Astrocyte (in vitro differentiated cells and primary cell): Measurements from ENCODE around the gene SMARCB1. TPM values are rescaled to one million over a fixed set of nuclear protein-coding genes. Genes with fewer than 3 reads are reported as not detected.
A peak's percentile ranks its signal among the peaks of the same experiment; 100 is the strongest.

ENCODE experiments used
- DNase-seq: peaks from one replicate; pipeline ENCODE4 v3.0.0-alpha.2; 2010; ENCODE audit warnings: low read depth
- FAIRE-seq: peaks from 2 replicates; lab custom pipeline; 2011; peaks lifted over from hg19 to GRCh38; lab: Jason Lieb, UNC
- H2AFZ ChIP-seq: 2 replicates; pipeline ENCODE4 v1.6.0; 2012; ENCODE audit warnings: low read depth, low read length, inconsistent platforms
- H3K27ac ChIP-seq: 2 replicates; pipeline ENCODE4 v1.5.1; 2011; ENCODE audit warnings: low read depth, low read length, inconsistent platforms
- H3K27me3 ChIP-seq: 2 replicates; pipeline ENCODE4 v1.6.0; 2011; ENCODE audit warnings: low read length, inconsistent platforms; ENCODE audit not compliant: insufficient read depth
- H3K36me3 ChIP-seq: 2 replicates; pipeline ENCODE4 v1.5.1; 2011; ENCODE audit warnings: low read length, inconsistent platforms; ENCODE audit not compliant: insufficient read depth
- H3K4me1 ChIP-seq: 2 replicates; pipeline ENCODE4 v1.5.1; 2011; ENCODE audit warnings: low read length, inconsistent platforms; ENCODE audit not compliant: insufficient read depth
- H3K4me2 ChIP-seq: 2 replicates; pipeline ENCODE4 v1.6.0; 2012; ENCODE audit warnings: low read length, inconsistent platforms
- H3K4me3 ChIP-seq: 2 replicates; pipeline ENCODE4 v1.5.1; 2011; ENCODE audit warnings: low read depth, mild to moderate bottlenecking, low read length, inconsistent platforms; ENCODE audit not compliant: insufficient read depth
- H3K79me2 ChIP-seq: 2 replicates; pipeline ENCODE4 v1.6.0; 2012; ENCODE audit warnings: mild to moderate bottlenecking, low read length, inconsistent platforms; ENCODE audit not compliant: insufficient read depth
- H3K9ac ChIP-seq: 2 replicates; pipeline ENCODE4 v1.6.0; 2012; ENCODE audit warnings: mild to moderate bottlenecking, low read length, inconsistent platforms
- H3K9me3 ChIP-seq: 2 replicates; pipeline ENCODE4 v1.5.1; 2012; ENCODE audit warnings: low read depth, mild to moderate bottlenecking, low read length, inconsistent platforms; ENCODE audit not compliant: insufficient read depth
- H4K20me1 ChIP-seq: 2 replicates; pipeline ENCODE4 v1.6.0; 2012; ENCODE audit warnings: low read length, inconsistent platforms; ENCODE audit not compliant: insufficient read depth
- H3K27ac Mint-ChIP-seq: one replicate; pipeline ENCODE4 v1.8.0; 2021; ENCODE audit warnings: mild to moderate bottlenecking, mixed read lengths; ENCODE audit not compliant: unreplicated experiment
- H3K27me3 Mint-ChIP-seq: one replicate; pipeline ENCODE4 v1.8.0; 2021; ENCODE audit warnings: low read depth, mixed read lengths; ENCODE audit not compliant: unreplicated experiment
- H3K36me3 Mint-ChIP-seq: one replicate; pipeline ENCODE4 v1.8.0; 2021; ENCODE audit warnings: low read depth, mixed read lengths; ENCODE audit not compliant: unreplicated experiment
- H3K4me1 Mint-ChIP-seq: one replicate; pipeline ENCODE4 v1.8.0; 2021; ENCODE audit warnings: low read depth, mixed read lengths; ENCODE audit not compliant: unreplicated experiment
- H3K4me3 Mint-ChIP-seq: one replicate; pipeline ENCODE4 v1.8.0; 2021; ENCODE audit warnings: mild to moderate bottlenecking, moderate library complexity, mixed read lengths; ENCODE audit not compliant: unreplicated experiment
- H3K9me3 Mint-ChIP-seq: one replicate; pipeline ENCODE4 v1.8.0; 2021; ENCODE audit warnings: mild to moderate bottlenecking, mixed read lengths; ENCODE audit not compliant: unreplicated experiment
- CTCF ChIP-seq: IDR thresholded peaks from 2 replicates; pipeline ENCODE4 v1.5.1; 2011; ENCODE audit warnings: low read depth, mild to moderate bottlenecking, inconsistent platforms, low read length, moderate library complexity; ENCODE audit not compliant: insufficient read depth
- EZH2 ChIP-seq: IDR thresholded peaks from 2 replicates; pipeline ENCODE4 v1.6.1; 2012; ENCODE audit warnings: mild to moderate bottlenecking, low read length, inconsistent platforms; ENCODE audit not compliant: insufficient read depth
- total RNA-seq: library from RNA; stranded (reverse); gene quantifications from 2 replicates; pipeline ENCODE4 v1.2.1, GENCODE V29; 2021

Gene SMARCB1
- total RNA-seq, 1 donor from 2014 or later: 91.3 TPM

DNA sequence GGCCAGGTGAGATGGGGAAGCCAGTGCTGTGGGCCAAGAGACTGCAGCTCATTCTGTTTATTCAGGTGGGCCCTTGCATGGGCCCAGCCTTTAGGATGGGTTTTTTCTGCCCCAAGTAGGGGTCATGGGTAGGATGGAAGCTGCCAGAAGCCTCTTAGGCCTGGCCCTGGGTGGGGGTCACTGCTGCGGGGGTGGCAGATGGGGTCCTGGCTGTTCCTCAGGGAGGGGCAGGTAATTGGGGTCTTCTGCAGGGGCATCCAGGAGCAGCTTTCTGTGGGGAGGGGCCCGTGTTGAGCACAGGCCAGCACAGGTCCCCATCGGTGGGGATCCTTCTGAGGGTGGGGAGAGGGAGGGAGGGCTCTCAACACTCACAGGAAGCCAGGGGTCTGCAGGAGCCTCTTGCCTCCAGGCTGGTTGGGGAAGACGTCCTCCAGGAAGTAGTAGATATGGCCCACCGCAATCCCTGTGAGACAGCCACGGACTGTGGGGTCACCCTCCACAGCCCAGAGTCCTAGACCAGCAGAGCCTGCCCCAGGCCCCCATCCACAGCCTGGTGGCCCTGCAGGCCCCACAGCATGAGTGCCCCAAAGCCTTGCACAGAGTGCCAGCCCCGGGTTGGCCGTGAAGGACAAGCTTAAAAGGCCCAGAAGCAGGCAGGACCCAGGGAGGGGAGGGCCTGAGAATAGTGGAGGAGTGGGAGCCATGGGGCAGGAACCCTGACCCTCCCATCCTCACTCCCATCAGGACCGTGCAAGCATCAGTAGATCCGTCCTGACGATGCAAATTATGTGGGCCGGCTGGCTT lies 50.1 kb downstream of the SMARCB1 start:
- no peaks in the 10 kb centered on the region for H3K9me3 ChIP-seq
- Mint-ChIP-seq H3K27me3 (peaks cover 10% of the 10 kb centered on the region), H3K4me3 (no peak overlapping the region), H3K27ac (peak overlapping the region; percentile 42), H3K36me3 (peaks cover 10% of the 10 kb centered on the region), H3K9me3 (no peaks in the 10 kb centered on the region), H3K4me1 (peaks cover 2% of the 10 kb centered on the region)
- peaks cover 3% of the 10 kb centered on the region for H3K4me1 ChIP-seq
- no peak for DNase-seq
- no peak overlapping the region for H3K4me3 ChIP-seq
- H3K27me3 ChIP-seq: no peaks in the 10 kb centered on the region
- no peak overlapping the region for H3K9ac ChIP-seq
- FAIRE-seq: no peak
- H3K27ac ChIP-seq: no peak overlapping the region
- H4K20me1 ChIP-seq: peaks cover 34% of the 10 kb centered on the region
- TF ChIP-seq CTCF: no peak
- TF ChIP-seq EZH2: no peak
- no peak overlapping the region for H2AFZ ChIP-seq
- peaks cover 4% of the 10 kb centered on the region for H3K36me3 ChIP-seq
- peaks cover 9% of the 10 kb centered on the region for H3K79me2 ChIP-seq
- H3K4me2 ChIP-seq: no peak overlapping the region

- Histone ChIP-seq H3K27ac (no peak overlapping the region), H3K36me3 (peaks cover 4% of the 10 kb centered on the region), H3K9me3 (no peaks in the 10 kb centered on the region), H3K4me3 (no peak overlapping the region), H3K79me2 (peaks cover 3% of the 10 kb centered on the region), H3K4me1 (peaks cover 3% of the 10 kb centered on the region), H3K9ac (no peak overlapping the region), H3K27me3 (no peaks in the 10 kb centered on the region), H4K20me1 (peaks cover 28% of the 10 kb centered on the region), H3K4me2 (no peak overlapping the region), H2AFZ (no peak overlapping the region)
- FAIRE-seq (no peak), DNase-seq (no peak)
- Mint-ChIP-seq H3K27ac (no peak overlapping the region), H3K27me3 (peaks cover 10% of the 10 kb centered on the region), H3K4me1 (peaks cover 2% of the 10 kb centered on the region), H3K9me3 (no peaks in the 10 kb centered on the region), H3K36me3 (peaks cover 6% of the 10 kb centered on the region), H3K4me3 (no peak overlapping the region)
- TF ChIP-seq EZH2: no peak
- no peak for TF ChIP-seq CTCF
These were observed 50.7 kb downstream of the SMARCB1 start for GRCh38 chr22:23837496-23837859.
